ENCODE data around the gene WWOX. TPM values are rescaled to one million over a fixed set of nuclear protein-coding genes. Genes with fewer than 3 reads are reported as not detected.

The WWOX gene
- total and polyA plus RNA-seq, 2 of the 13 experiments (the other 11 are each of a cell fraction or from before 2014, with no cell fraction given), result 9.1 to 37.4 TPM

GRCh38 chr16:78760611-78761010, 661.2 kb downstream of the WWOX start:
- no peak overlapping the region for H2AFZ ChIP-seq (ENCODE audit: low read length)
- H3K79me2 ChIP-seq (ENCODE audit: insufficient read depth, low read length), result no peaks in the 10 kb centered on the region
- intact Hi-C loops (cut with micrococcal nuclease; ENCODE audit: unreplicated experiment) (no loop called here), in situ Hi-C loops (cut with HindIII; ENCODE audit: extremely low pct_ligation_motif_present, low pct_unique_long_range_greater_than_20kb) (loop anchor here (10.0 to 25.0 kb wide), 2 partner anchors 526 to 648 kb away; no protein-coding TSS in a partner anchor)
- H3K9me3 ChIP-seq (ENCODE audit: low read length), result no peaks in the 10 kb centered on the region
- no peak for DNase-seq (ENCODE audit: low spot score)
- no peaks in the 10 kb centered on the region for H3K27me3 ChIP-seq (ENCODE audit: control insufficient read depth in 1 of 2, insufficient read depth in 2 of 2, low read length in 2 of 2)
- H3K27ac ChIP-seq (ENCODE audit: extremely low read length, insufficient read depth, low read length), result no peak overlapping the region
- H3K4me3 ChIP-seq (replicated peaks in 1 of 3; ENCODE audit: insufficient read depth in 1 of 3, low read depth in 2 of 3, low read length in 3 of 3), result no peak overlapping the region
- TF ChIP-seq ZNF432 (CRISPR knock-in tag; IDR thresholded peaks at IDR 0.05; ENCODE audit: borderline replicate concordance) (no peak), ZNF232 (CRISPR knock-in tag; IDR thresholded peaks at IDR 0.05; ENCODE audit: borderline replicate concordance) (no peak), IKZF4 (CRISPR knock-in tag; IDR thresholded peaks at IDR 0.05; ENCODE audit: borderline replicate concordance, low read depth, not compliant biosample characterization) (no peak), BRF2 (CRISPR knock-in tag; IDR thresholded peaks at IDR 0.05) (no peak), ZFP82 (CRISPR knock-in tag; IDR thresholded peaks at IDR 0.05; ENCODE audit: borderline replicate concordance) (no peak), ZNF710 (CRISPR knock-in tag; IDR thresholded peaks at IDR 0.05; ENCODE audit: borderline replicate concordance) (no peak), RFX5 (IDR thresholded peaks at IDR 0.05; ENCODE audit: low read depth, low read length) (no peak), SIX4 (CRISPR knock-in tag; IDR thresholded peaks at IDR 0.05) (no peak), TRIM22 (IDR thresholded peaks at IDR 0.05) (no peak), SETDB1 (CRISPR knock-in tag; IDR thresholded peaks at IDR 0.05; ENCODE audit: borderline replicate concordance) (no peak)
- WGBS (ENCODE audit: low lambda C conversion rate), result 100% methylated on average over 5 of the region's 5 CpGs
- peaks cover 35% of the 10 kb centered on the region for H3K4me1 ChIP-seq (ENCODE audit: insufficient read depth, low read length)
- H3K36me3 ChIP-seq (replicated peaks in 1 of 2; ENCODE audit: control insufficient read depth in 1 of 2, insufficient read depth in 2 of 2, low read length in 2 of 2), result no peaks in the 10 kb centered on the region
- BruUV-seq (replicated peaks), result no TSS peak
- FAIRE-seq, result no peak
- H3K4me2 ChIP-seq (ENCODE audit: low read depth, low read length), result no peak overlapping the region
- no peak overlapping the region for H3K9ac ChIP-seq (ENCODE audit: insufficient read depth, low read depth, low read length)
- ATAC-seq, result no peak
- ChIA-PET CTCF (ENCODE audit: low intra/inter-chr PET ratio, low total read pairs) (no interaction called here), POLR2A (no interaction called here)
- no peaks in the 10 kb centered on the region for H4K20me1 ChIP-seq (ENCODE audit: insufficient read depth, low read length)
